Mucosa of rectum (tissue), 2 donors: Measurements from ENCODE around the gene MVK.

ENCODE experiments used
- H3K27ac ChIP-seq, 2 donors: one replicate each; pipeline ENCODE4 v1.7.0; 2013; ENCODE audit warnings: inconsistent platforms in 2 of 2, low read depth in 2 of 2, low read length in 2 of 2
- H3K27me3 ChIP-seq, 2 donors: one replicate each; pipeline ENCODE4 v1.7.0; 2013; ENCODE audit warnings: low read length in 2 of 2; ENCODE audit not compliant: control insufficient read depth in 2 of 2, insufficient read depth in 2 of 2
- H3K36me3 ChIP-seq, 2 donors: one replicate each; pipeline ENCODE4 v1.7.0; 2013; ENCODE audit warnings: low read length in 2 of 2; ENCODE audit not compliant: control insufficient read depth in 2 of 2, insufficient read depth in 2 of 2
- H3K4me1 ChIP-seq, 2 donors: one replicate each; pipeline ENCODE4 v1.7.0; 2013; ENCODE audit warnings: low read length in 2 of 2, mild to moderate bottlenecking in 1 of 2; ENCODE audit not compliant: control insufficient read depth in 2 of 2, insufficient read depth in 2 of 2
- H3K4me3 ChIP-seq, 2 donors: one replicate each; pipeline ENCODE4 v1.7.0; 2013; ENCODE audit warnings: low read length in 2 of 2
- H3K9ac ChIP-seq, 2 donors: one replicate each; pipeline ENCODE4 v1.7.0; 2013; ENCODE audit warnings: low read length in 2 of 2, low read depth in 1 of 2, mild to moderate bottlenecking in 1 of 2
- H3K9me3 ChIP-seq, 2 donors: one replicate each; pipeline ENCODE4 v1.7.0; 2013; ENCODE audit warnings: low read length in 2 of 2; ENCODE audit not compliant: control insufficient read depth in 2 of 2
- donor health status: healthy.
- donor health status: Normal muscosa, but diverticular disease.

MVK gene

DNA sequence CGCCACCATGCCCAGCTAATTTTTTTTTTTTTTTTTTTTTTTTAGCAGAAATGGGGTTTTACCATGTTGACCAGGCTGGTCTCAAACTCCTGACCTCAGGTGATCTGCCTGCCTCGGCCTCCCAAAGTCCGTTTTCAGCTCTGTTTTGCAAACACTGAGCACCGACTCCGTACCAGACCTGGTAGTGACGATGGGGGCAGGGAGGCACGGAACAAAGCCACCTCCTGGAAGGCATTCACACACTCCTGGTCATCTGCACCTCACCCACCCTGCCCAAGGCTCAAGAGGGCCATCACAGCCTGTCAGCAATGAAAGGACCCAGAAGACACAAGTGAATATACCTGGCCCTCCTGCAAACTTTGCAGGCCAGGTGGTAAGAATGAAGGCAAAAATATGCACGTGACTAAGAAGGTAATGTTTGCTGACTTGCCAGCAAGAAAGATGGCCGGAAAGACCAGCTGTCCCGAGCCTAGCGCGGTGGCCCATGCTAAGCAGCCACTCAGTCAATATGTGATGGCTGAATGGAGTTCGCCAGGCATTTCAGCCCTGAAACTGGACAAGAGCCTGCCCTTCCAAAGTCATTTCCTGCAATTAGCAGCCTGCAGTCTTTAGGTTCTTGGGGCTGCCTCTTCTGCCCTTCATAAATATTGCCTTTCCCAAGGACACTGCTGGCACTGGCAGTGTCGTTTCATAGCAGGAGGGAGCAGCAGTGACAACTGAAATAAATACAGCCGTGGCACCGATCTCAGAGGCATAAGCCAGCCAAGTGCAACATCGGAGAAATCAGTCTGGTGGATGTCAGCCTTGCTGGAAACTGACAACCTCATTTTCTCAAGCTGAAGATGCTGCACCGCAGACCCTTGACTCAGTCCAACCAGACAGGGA, 17.9 kb upstream of the MVK start:
- Histone ChIP-seq H3K27me3 (peaks cover 0 to 3% of the 10 kb centered on the region in 2 donors), H3K4me1 (peaks cover 9 to 13% of the 10 kb centered on the region in 2 donors), H3K9ac (no peak overlapping the region), H3K27ac (no peak overlapping the region), H3K9me3 (no peaks in the 10 kb centered on the region), H3K4me3 (no peak overlapping the region), H3K36me3 (no peaks in the 10 kb centered on the region)

DNA sequence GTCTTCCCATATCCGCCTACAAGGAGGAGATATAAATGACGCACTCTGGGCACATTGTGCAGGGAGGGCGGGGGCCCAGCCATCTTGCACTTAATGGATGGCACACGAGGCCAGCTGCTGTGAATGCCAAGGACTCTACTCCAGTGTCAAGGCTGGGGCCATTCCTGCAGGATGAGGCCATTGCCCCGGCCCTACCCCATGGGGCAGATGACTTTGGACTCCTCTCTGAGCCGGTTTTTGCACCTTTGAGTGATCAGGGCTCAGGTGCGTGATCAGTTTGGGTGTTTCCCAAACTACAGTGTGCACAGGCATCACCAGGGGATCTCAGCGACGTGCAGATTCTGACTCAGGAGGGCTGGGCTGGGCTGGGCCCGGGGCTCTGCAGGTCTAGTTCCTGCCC, 16.4 kb upstream of the MVK start:
- H3K9me3 ChIP-seq, result no peaks in the 10 kb centered on the region
- H3K27ac ChIP-seq, result no peak overlapping the region
- H3K4me1 ChIP-seq, result peaks cover 9 to 13% of the 10 kb centered on the region in 2 donors
- peaks cover 0 to 3% of the 10 kb centered on the region in 2 donors for H3K27me3 ChIP-seq
- no peak overlapping the region for H3K4me3 ChIP-seq
- H3K36me3 ChIP-seq, result peaks cover 0 to 7% of the 10 kb centered on the region in 2 donors
- H3K9ac ChIP-seq, result no peak overlapping the region

GRCh38 chr12:109557805-109558204, 15.8 kb upstream of the MVK start:
- H3K27ac ChIP-seq, result no peak overlapping the region
- no peaks in the 10 kb centered on the region for H3K9me3 ChIP-seq

GRCh38 chr12:109558374-109559199, 15.0 kb upstream of the MVK start:
- peaks cover 9 to 13% of the 10 kb centered on the region in 2 donors for H3K4me1 ChIP-seq
- H3K4me3 ChIP-seq, result no peak overlapping the region
- peaks cover 0 to 10% of the 10 kb centered on the region in 2 donors for H3K36me3 ChIP-seq
- H3K9ac ChIP-seq, result peak overlapping the region in 1 of 2 donors; percentile 24
- H3K27ac ChIP-seq, result peak overlapping the region in 1 of 2 donors; percentile 55
- H3K27me3 ChIP-seq, result no peaks in the 10 kb centered on the region
- no peaks in the 10 kb centered on the region for H3K9me3 ChIP-seq

More at GRCh38 chr12:109557805-109558204, 15.8 kb upstream of the MVK start:
- no peak overlapping the region for H3K9ac ChIP-seq
- peaks cover 9 to 13% of the 10 kb centered on the region in 2 donors for H3K4me1 ChIP-seq
- peaks cover 0 to 3% of the 10 kb centered on the region in 2 donors for H3K27me3 ChIP-seq
- peaks cover 0 to 7% of the 10 kb centered on the region in 2 donors for H3K36me3 ChIP-seq
- H3K4me3 ChIP-seq, result no peak overlapping the region

- Histone ChIP-seq H3K36me3 (peaks cover 3 to 10% of the 10 kb centered on the region in 2 donors), H3K4me3 (no peak overlapping the region), H3K9ac (peak overlapping the region in 1 of 2 donors; percentile 22), H3K9me3 (no peaks in the 10 kb centered on the region), H3K27me3 (no peaks in the 10 kb centered on the region), H3K27ac (peak overlapping the region in 1 of 2 donors; percentile 55), H3K4me1 (peaks cover 9 to 13% of the 10 kb centered on the region in 2 donors)
Measured at GRCh38 chr12:109559200-109559505, 14.4 kb upstream of the MVK start.

- Histone ChIP-seq H3K9ac (no peak overlapping the region), H3K4me3 (no peak overlapping the region), H3K27me3 (no peaks in the 10 kb centered on the region), H3K4me1 (peaks cover 9 to 13% of the 10 kb centered on the region in 2 donors), H3K27ac (no peak overlapping the region), H3K9me3 (no peaks in the 10 kb centered on the region), H3K36me3 (peaks cover 3 to 11% of the 10 kb centered on the region in 2 donors)
Measured at GRCh38 chr12:109559601-109560000, 14.0 kb upstream of the MVK start.

- no peaks in the 10 kb centered on the region for H3K27me3 ChIP-seq
- H3K9me3 ChIP-seq, result no peaks in the 10 kb centered on the region
- H3K4me1 ChIP-seq, result peaks cover 9 to 13% of the 10 kb centered on the region in 2 donors
- H3K9ac ChIP-seq, result no peak overlapping the region
- H3K27ac ChIP-seq, result no peak overlapping the region
- no peak overlapping the region for H3K4me3 ChIP-seq
- peaks cover 7 to 22% of the 10 kb centered on the region in 2 donors for H3K36me3 ChIP-seq
Measured at GRCh38 chr12:109560867-109561710, 12.5 kb upstream of the MVK start.

DNA sequence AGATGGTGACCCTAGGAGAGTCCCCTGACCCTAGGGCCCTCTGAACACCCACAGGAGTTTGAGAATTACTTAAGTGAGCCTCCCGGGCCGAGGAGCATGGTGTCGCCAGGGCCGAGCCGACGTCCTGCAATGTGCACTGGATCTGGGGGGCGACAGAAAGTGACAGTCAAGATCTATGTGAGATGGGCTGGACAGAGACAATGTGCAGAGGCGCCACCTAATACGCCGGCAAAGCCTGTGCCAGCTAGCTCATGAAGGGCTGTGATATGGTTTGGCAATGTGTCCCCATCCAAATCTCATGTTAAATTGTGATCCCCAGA, 11.9 kb upstream of the MVK start:
- Histone ChIP-seq H3K4me3 (no peak overlapping the region), H3K4me1 (peaks cover 9 to 13% of the 10 kb centered on the region in 2 donors), H3K27me3 (no peaks in the 10 kb centered on the region), H3K9ac (no peak overlapping the region), H3K36me3 (peaks cover 7 to 28% of the 10 kb centered on the region in 2 donors), H3K9me3 (no peaks in the 10 kb centered on the region), H3K27ac (no peak overlapping the region)

- no peak overlapping the region for H3K27ac ChIP-seq
- H3K4me3 ChIP-seq, result no peak overlapping the region
- H3K27me3 ChIP-seq, result no peaks in the 10 kb centered on the region
- H3K9ac ChIP-seq, result no peak overlapping the region
- peaks cover 8 to 29% of the 10 kb centered on the region in 2 donors for H3K36me3 ChIP-seq
- H3K9me3 ChIP-seq, result no peaks in the 10 kb centered on the region
- H3K4me1 ChIP-seq, result peaks cover 9 to 12% of the 10 kb centered on the region in 2 donors
Measured at GRCh38 chr12:109562871-109563270, 10.7 kb upstream of the MVK start.
